DND-41 (cell line): ENCODE data around the gene BRD1.

ENCODE experiments used
- ATAC-seq: fragments of 200-7000 bp; cut with Tn5 transposase; 3 replicates; pipeline ENCODE4 v1.9.1; 2021; ENCODE audit warnings: low read depth; ENCODE audit not compliant: insufficient read depth
- DNase-seq: peaks from one replicate; pipeline ENCODE4 v3.0.0-alpha.2; 2020
- H2AFZ ChIP-seq: 2 replicates; pipeline ENCODE4 v1.6.0; 2012; ENCODE audit warnings: low read depth, low read length
- H3K27ac ChIP-seq: 2 replicates; pipeline ENCODE4 v1.5.1; 2012; ENCODE audit warnings: low read length, inconsistent platforms
- H3K27me3 ChIP-seq: fragments of 200-600 bp; sonication (generic); 2 replicates; pipeline ENCODE4 v1.6.0; 2012; ENCODE audit warnings: low read length, mild to moderate bottlenecking, inconsistent platforms; ENCODE audit not compliant: insufficient read depth, poor library complexity
- H3K36me3 ChIP-seq: 2 replicates; pipeline ENCODE4 v1.5.1; 2012; ENCODE audit warnings: low read length, inconsistent platforms; ENCODE audit not compliant: insufficient read depth
- H3K4me1 ChIP-seq: 2 replicates; pipeline ENCODE4 v1.5.1; 2012; ENCODE audit warnings: mild to moderate bottlenecking, low read length; ENCODE audit not compliant: insufficient read depth
- H3K4me2 ChIP-seq: 2 replicates; pipeline ENCODE4 v1.6.0; 2012; ENCODE audit warnings: mild to moderate bottlenecking, moderate library complexity, low read length, inconsistent platforms; ENCODE audit not compliant: insufficient read depth
- H3K4me3 ChIP-seq, 2 experiments: fragments of 200-600 bp in 1 of 2; shearing (Covaris generic) in 1 of 2; 2 replicates each; pipeline ENCODE4 v1.5.1; 2012 to 2016; ENCODE audit warnings: inconsistent platforms in 2 of 2, low read length in 2 of 2, mild to moderate bottlenecking in 2 of 2, low read depth in 1 of 2, moderate library complexity in 1 of 2
- H3K79me2 ChIP-seq: 2 replicates; pipeline ENCODE4 v1.6.0; 2012; ENCODE audit warnings: low read length, inconsistent platforms; ENCODE audit not compliant: insufficient read depth
- H3K9ac ChIP-seq: 2 replicates; pipeline ENCODE4 v1.6.0; 2012; ENCODE audit warnings: low read depth, mild to moderate bottlenecking, inconsistent platforms, low read length, moderate library complexity
- H3K9me3 ChIP-seq: 2 replicates; pipeline ENCODE4 v1.5.1; 2012; ENCODE audit warnings: low read length, moderate library complexity, mild to moderate bottlenecking, inconsistent platforms; ENCODE audit not compliant: insufficient read depth, severe bottlenecking
- H4K20me1 ChIP-seq: 2 replicates; pipeline ENCODE4 v1.6.0; 2012; ENCODE audit warnings: low read length; ENCODE audit not compliant: insufficient read depth
- EZH2 ChIP-seq: IDR thresholded peaks from 3 replicates; pipeline ENCODE4 v1.6.1; 2012; ENCODE audit warnings: borderline replicate concordance, low read depth, mild to moderate bottlenecking, moderate library complexity, low read length, inconsistent platforms; ENCODE audit not compliant: severe bottlenecking
- TF ChIP-seq, protein P1 (sequence below): IDR thresholded peaks from 2 replicates; pipeline ENCODE4 v1.5.1; 2012; ENCODE audit warnings: borderline replicate concordance, low read length, moderate library complexity, mild to moderate bottlenecking; ENCODE audit not compliant: poor library complexity, severe bottlenecking; ENCODE audit errors: extremely low read depth

BRD1 gene

GRCh38 chr22:49760280-49760629 is 67.4 kb downstream of the BRD1 start:
- Histone ChIP-seq H3K27me3 (no peaks in the 10 kb centered on the region), H3K9ac (no peak overlapping the region), H2AFZ (no peak overlapping the region), H3K4me2 (no peak overlapping the region), H4K20me1 (no peaks in the 10 kb centered on the region), H3K36me3 (no peaks in the 10 kb centered on the region), H3K4me3 (no peak overlapping the region), H3K79me2 (no peaks in the 10 kb centered on the region), H3K27ac (no peak overlapping the region), H3K4me1 (peaks cover 13% of the 10 kb centered on the region), H3K9me3 (no peaks in the 10 kb centered on the region)
- DNase-seq (peak; percentile 3), ATAC-seq (no peak)
- no peak for TF ChIP-seq EZH2
- TF ChIP-seq, protein P1, sequence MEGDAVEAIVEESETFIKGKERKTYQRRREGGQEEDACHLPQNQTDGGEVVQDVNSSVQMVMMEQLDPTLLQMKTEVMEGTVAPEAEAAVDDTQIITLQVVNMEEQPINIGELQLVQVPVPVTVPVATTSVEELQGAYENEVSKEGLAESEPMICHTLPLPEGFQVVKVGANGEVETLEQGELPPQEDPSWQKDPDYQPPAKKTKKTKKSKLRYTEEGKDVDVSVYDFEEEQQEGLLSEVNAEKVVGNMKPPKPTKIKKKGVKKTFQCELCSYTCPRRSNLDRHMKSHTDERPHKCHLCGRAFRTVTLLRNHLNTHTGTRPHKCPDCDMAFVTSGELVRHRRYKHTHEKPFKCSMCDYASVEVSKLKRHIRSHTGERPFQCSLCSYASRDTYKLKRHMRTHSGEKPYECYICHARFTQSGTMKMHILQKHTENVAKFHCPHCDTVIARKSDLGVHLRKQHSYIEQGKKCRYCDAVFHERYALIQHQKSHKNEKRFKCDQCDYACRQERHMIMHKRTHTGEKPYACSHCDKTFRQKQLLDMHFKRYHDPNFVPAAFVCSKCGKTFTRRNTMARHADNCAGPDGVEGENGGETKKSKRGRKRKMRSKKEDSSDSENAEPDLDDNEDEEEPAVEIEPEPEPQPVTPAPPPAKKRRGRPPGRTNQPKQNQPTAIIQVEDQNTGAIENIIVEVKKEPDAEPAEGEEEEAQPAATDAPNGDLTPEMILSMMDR: no peak

GRCh38 chr22:49756676-49757075 is 71.0 kb downstream of the BRD1 start:
- Histone ChIP-seq H3K4me3 (no peak overlapping the region), H3K27ac (no peak overlapping the region), H3K4me2 (no peak overlapping the region), H3K9me3 (no peaks in the 10 kb centered on the region), H3K4me1 (peaks cover 12% of the 10 kb centered on the region), H3K9ac (no peak overlapping the region), H3K36me3 (no peaks in the 10 kb centered on the region), H2AFZ (no peak overlapping the region), H4K20me1 (no peaks in the 10 kb centered on the region), H3K79me2 (no peaks in the 10 kb centered on the region), H3K27me3 (no peaks in the 10 kb centered on the region)
- ATAC-seq (no peak), DNase-seq (no peak)
- TF ChIP-seq, protein P1: no peak
- TF ChIP-seq EZH2: no peak

- no peak overlapping the region for H3K27ac ChIP-seq
- ATAC-seq (no peak), DNase-seq (no peak)
- no peak overlapping the region for H3K4me2 ChIP-seq
- H3K9me3 ChIP-seq: no peaks in the 10 kb centered on the region
- no peaks in the 10 kb centered on the region for H3K36me3 ChIP-seq
- no peaks in the 10 kb centered on the region for H3K27me3 ChIP-seq
- H3K79me2 ChIP-seq: no peaks in the 10 kb centered on the region
- TF ChIP-seq EZH2: no peak
- TF ChIP-seq, protein P1: no peak
- peaks cover 7% of the 10 kb centered on the region for H3K4me1 ChIP-seq
- H4K20me1 ChIP-seq: no peaks in the 10 kb centered on the region
- no peak overlapping the region for H3K4me3 ChIP-seq
- no peak overlapping the region for H3K9ac ChIP-seq
- H2AFZ ChIP-seq: no peak overlapping the region
These were observed 71.5 kb downstream of the BRD1 start for GRCh38 chr22:49756201-49756600.

DNA sequence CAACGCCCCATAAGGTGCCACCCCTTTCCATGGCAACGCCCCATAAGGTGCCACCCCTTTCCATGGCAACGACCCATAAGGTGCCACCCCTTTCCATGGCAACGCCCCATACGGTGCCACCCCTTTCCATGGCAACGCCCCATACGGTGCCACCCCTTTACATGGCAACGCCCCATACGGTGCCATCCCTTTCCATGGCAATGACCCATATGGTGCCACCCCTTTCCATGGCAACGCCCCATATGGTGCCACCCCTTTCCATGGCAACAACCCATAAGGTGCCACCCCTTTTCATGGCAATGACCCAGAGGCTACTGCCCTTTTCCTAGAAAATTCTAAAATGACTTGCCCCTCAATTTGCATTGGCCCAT is 72.1 kb downstream of the BRD1 start:
- H3K79me2 ChIP-seq: no peaks in the 10 kb centered on the region
- H3K4me2 ChIP-seq: no peak overlapping the region
- H3K27me3 ChIP-seq: no peaks in the 10 kb centered on the region
- H4K20me1 ChIP-seq: no peaks in the 10 kb centered on the region
- no peak overlapping the region for H2AFZ ChIP-seq
- H3K9ac ChIP-seq: no peak overlapping the region
- 0 out of 2 replicates have a peak, but pooled peaks cover 1% of the 10 kb centered on the region for H3K4me1 ChIP-seq
- H3K4me3 ChIP-seq: no peak overlapping the region
- H3K9me3 ChIP-seq: no peaks in the 10 kb centered on the region
- no peak overlapping the region for H3K27ac ChIP-seq
- TF ChIP-seq, protein P1: no peak
- TF ChIP-seq EZH2: no peak
- ATAC-seq (no peak), DNase-seq (no peak)
- no peaks in the 10 kb centered on the region for H3K36me3 ChIP-seq
